22Rv1 (cell line): ENCODE results near the gene KCMF1.

Source experiments
- ZFX ChIP-seq: fragments of 450-650 bp; IDR thresholded peaks from 2 replicates; pipeline ENCODE4 v1.6.1; 2017; ENCODE audit warnings: antibody characterized with exemption, borderline replicate concordance
- TF ChIP-seq, protein P1 (sequence below): fragments of 450-650 bp; IDR thresholded peaks from 2 replicates; pipeline ENCODE4 v1.5.1; 2017; ENCODE audit warnings: mild to moderate bottlenecking

DNA sequence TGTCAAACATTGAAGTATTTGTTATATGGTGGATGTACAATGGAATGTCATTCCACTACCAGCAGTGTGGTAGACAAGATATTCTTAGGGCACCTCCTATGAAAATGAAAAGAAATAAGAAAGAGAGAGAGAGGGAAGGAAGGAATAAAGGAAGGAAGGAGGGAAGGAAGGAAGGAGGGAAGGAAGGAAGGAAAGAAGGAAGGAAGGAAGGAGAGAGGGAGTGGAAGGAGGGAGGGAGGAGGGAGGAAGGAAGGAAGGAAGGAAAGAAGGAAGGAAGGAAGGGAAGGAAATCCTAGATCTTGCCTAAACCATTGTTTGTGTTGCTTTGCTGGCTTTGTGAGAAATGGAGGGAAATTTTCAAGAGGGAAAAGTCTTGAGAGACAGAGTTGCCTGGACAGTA is 112.1 kb downstream of the KCMF1 start:
- TF ChIP-seq, protein P1, sequence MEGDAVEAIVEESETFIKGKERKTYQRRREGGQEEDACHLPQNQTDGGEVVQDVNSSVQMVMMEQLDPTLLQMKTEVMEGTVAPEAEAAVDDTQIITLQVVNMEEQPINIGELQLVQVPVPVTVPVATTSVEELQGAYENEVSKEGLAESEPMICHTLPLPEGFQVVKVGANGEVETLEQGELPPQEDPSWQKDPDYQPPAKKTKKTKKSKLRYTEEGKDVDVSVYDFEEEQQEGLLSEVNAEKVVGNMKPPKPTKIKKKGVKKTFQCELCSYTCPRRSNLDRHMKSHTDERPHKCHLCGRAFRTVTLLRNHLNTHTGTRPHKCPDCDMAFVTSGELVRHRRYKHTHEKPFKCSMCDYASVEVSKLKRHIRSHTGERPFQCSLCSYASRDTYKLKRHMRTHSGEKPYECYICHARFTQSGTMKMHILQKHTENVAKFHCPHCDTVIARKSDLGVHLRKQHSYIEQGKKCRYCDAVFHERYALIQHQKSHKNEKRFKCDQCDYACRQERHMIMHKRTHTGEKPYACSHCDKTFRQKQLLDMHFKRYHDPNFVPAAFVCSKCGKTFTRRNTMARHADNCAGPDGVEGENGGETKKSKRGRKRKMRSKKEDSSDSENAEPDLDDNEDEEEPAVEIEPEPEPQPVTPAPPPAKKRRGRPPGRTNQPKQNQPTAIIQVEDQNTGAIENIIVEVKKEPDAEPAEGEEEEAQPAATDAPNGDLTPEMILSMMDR, result no peak
- TF ChIP-seq ZFX, result no peak
